ENCODE results near the gene HAAO.

The HAAO gene

GRCh38 chr2:42827647-42828486 lies 35.5 kb upstream of the HAAO start:
- TF ChIP-seq CTCF (IDR thresholded peaks at IDR 0.05; ENCODE audit: control insufficient read depth, extremely low read depth, insufficient read depth): peak; percentile 81

GRCh38 chr2:42826231-42826630 lies 33.8 kb upstream of the HAAO start:
- TF ChIP-seq CTCF (IDR thresholded peaks at IDR 0.05; ENCODE audit: control insufficient read depth, extremely low read depth, insufficient read depth): no peak
- H3K4me3 ChIP-seq (ENCODE audit: low read depth, low read length): no peak overlapping the region
- DNase-seq (ENCODE audit: low read depth): no peak

More at GRCh38 chr2:42827647-42828486, 35.5 kb upstream of the HAAO start:
- peak overlapping the region; percentile 29; the same call in 1 of the 2 replicates for H3K4me3 ChIP-seq (ENCODE audit: low read depth, low read length)
- DNase-seq (ENCODE audit: low read depth): no peak

- no peak overlapping the region for H3K4me3 ChIP-seq (ENCODE audit: low read depth, low read length)
- no peak for DNase-seq (ENCODE audit: low read depth)
- no peak for TF ChIP-seq CTCF (IDR thresholded peaks at IDR 0.05; ENCODE audit: control insufficient read depth, extremely low read depth, insufficient read depth)
These were observed 32.0 kb upstream of the HAAO start for GRCh38 chr2:42824454-42824807.

- H3K4me3 ChIP-seq (ENCODE audit: low read depth, low read length): no peak overlapping the region
- no peak for DNase-seq (ENCODE audit: low read depth)
- TF ChIP-seq CTCF (IDR thresholded peaks at IDR 0.05; ENCODE audit: control insufficient read depth, extremely low read depth, insufficient read depth): no peak
These were observed 31.5 kb upstream of the HAAO start for GRCh38 chr2:42823744-42824453.

GRCh38 chr2:42819160-42819559 lies 26.8 kb upstream of the HAAO start:
- H3K4me3 ChIP-seq (ENCODE audit: low read depth, low read length): no peak overlapping the region
- no peak for TF ChIP-seq CTCF (IDR thresholded peaks at IDR 0.05; ENCODE audit: control insufficient read depth, extremely low read depth, insufficient read depth)
- DNase-seq (ENCODE audit: low read depth): no peak

GRCh38 chr2:42815726-42816125 lies 23.3 kb upstream of the HAAO start:
- DNase-seq (ENCODE audit: low read depth): no peak
- H3K4me3 ChIP-seq (ENCODE audit: low read depth, low read length): no peak overlapping the region
- no peak for TF ChIP-seq CTCF (IDR thresholded peaks at IDR 0.05; ENCODE audit: control insufficient read depth, extremely low read depth, insufficient read depth)

Measured in LNCaP clone FGC (cell line).